KMS-11 (cell line): Measurements from ENCODE around the gene THAP9.

Source experiments
- H2AFZ ChIP-seq: fragments of 200-600 bp; sonication (generic); 2 replicates; pipeline ENCODE4 v1.6.1; 2016; ENCODE audit warnings: antibody characterized with exemption, mixed run types, low read depth
- H3K27ac ChIP-seq: fragments of 200-600 bp; sonication (generic); 2 replicates; pipeline ENCODE4 v1.6.1; 2016; ENCODE audit warnings: mild to moderate bottlenecking, mixed run types
- H3K27me3 ChIP-seq: fragments of 200-600 bp; sonication (generic); 2 replicates; pipeline ENCODE4 v1.6.1; 2017; ENCODE audit warnings: mild to moderate bottlenecking, low read depth, mixed run types, moderate library complexity; ENCODE audit not compliant: insufficient read depth
- H3K36me3 ChIP-seq: fragments of 200-600 bp; sonication (generic); 2 replicates; pipeline ENCODE4 v1.6.1; 2017; ENCODE audit warnings: mild to moderate bottlenecking, mixed run types; ENCODE audit not compliant: insufficient read depth
- H3K4me1 ChIP-seq: fragments of 200-600 bp; sonication (generic); 2 replicates; pipeline ENCODE4 v1.6.1; 2016; ENCODE audit warnings: mild to moderate bottlenecking, low read depth, mixed run types; ENCODE audit not compliant: poor library complexity, severe bottlenecking
- H3K4me2 ChIP-seq: fragments of 200-600 bp; sonication (generic); 2 replicates; pipeline ENCODE4 v1.7.0; 2016; ENCODE audit warnings: mild to moderate bottlenecking, mixed run types
- H3K4me3 ChIP-seq: fragments of 200-600 bp; sonication (generic); IDR thresholded peaks from 2 replicates; pipeline ENCODE4 v1.6.1; 2017; ENCODE audit warnings: low read depth, low read length, mixed read lengths; ENCODE audit not compliant: insufficient read depth
- H3K79me2 ChIP-seq: fragments of 200-600 bp; sonication (generic); 2 replicates; pipeline ENCODE4 v1.6.1; 2016; ENCODE audit warnings: low read depth, mixed run types; ENCODE audit not compliant: insufficient read depth
- H3K9ac ChIP-seq: fragments of 200-600 bp; sonication (generic); 2 replicates; pipeline ENCODE4 v1.6.1; 2016; ENCODE audit warnings: mild to moderate bottlenecking, mixed run types
- H4K20me1 ChIP-seq: fragments of 200-600 bp; sonication (generic); 2 replicates; pipeline ENCODE4 v1.6.1; 2016; ENCODE audit warnings: mild to moderate bottlenecking, mixed run types; ENCODE audit not compliant: insufficient read depth
- CTCF ChIP-seq: fragments of 200-600 bp; sonication (generic); conservative IDR thresholded peaks from 2 replicates; pipeline ENCODE4 v1.6.1; 2017; ENCODE audit warnings: low read depth, mild to moderate bottlenecking, antibody characterized with exemption, low read length, moderate library complexity, mixed read lengths

THAP9 gene

DNA sequence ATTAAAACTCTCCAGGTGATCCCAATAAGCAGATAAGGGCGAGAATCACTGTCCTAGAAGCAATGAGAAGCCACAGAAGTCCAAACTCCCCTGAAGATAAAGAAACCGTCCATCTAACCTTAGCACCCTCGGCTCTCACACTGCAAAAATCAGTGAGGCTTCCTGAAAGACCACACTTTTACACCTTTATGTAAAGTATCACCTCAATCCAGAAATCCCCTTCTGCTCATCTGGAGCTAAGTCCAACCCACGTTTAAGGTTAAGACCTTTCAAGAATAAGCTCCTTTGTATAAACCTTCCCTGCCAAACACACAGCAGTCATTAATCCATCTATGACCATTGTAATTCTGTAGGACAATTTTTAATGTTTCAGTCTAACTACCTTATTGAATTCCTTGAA lies 68.4 kb downstream of the THAP9 start:
- H3K27ac ChIP-seq = no peak overlapping the region
- H3K4me2 ChIP-seq = no peak overlapping the region
- no peaks in the 10 kb centered on the region for H3K79me2 ChIP-seq
- no peak overlapping the region for H2AFZ ChIP-seq
- H3K4me3 ChIP-seq = no peak overlapping the region
- H3K9ac ChIP-seq = no peak overlapping the region
- 0 out of 2 replicates have a peak, but pooled peaks cover 11% of the 10 kb centered on the region for H3K36me3 ChIP-seq
- TF ChIP-seq CTCF = no peak
- H4K20me1 ChIP-seq = no peaks in the 10 kb centered on the region
- no peaks in the 10 kb centered on the region for H3K4me1 ChIP-seq
- H3K27me3 ChIP-seq = no peaks in the 10 kb centered on the region

DNA sequence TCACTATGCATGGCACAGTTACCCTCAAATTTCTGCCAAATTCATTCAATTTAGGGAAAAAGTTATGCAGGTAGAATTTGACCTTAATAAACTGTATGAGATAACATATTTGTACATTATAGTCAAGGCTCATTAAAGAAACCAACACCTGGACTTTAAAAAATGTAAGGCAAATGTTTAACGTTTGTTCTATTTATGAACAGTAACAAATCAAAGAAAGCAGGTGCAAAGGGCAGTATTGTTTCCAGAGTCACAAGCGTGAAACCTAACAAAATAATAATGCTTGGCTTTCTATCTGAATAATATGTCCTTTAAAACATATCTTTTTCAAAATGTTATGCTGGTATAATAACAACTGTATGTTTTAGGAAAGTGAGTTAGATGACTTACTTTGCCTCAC lies 68.9 kb downstream of the THAP9 start:
- H3K36me3 ChIP-seq = 0 out of 2 replicates have a peak, but pooled peaks cover 11% of the 10 kb centered on the region
- no peak overlapping the region for H2AFZ ChIP-seq
- no peak overlapping the region for H3K9ac ChIP-seq
- TF ChIP-seq CTCF = no peak
- no peaks in the 10 kb centered on the region for H3K79me2 ChIP-seq
- no peaks in the 10 kb centered on the region for H3K27me3 ChIP-seq
- H3K4me2 ChIP-seq = no peak overlapping the region
- no peak overlapping the region for H3K4me3 ChIP-seq
- no peaks in the 10 kb centered on the region for H4K20me1 ChIP-seq
- no peaks in the 10 kb centered on the region for H3K4me1 ChIP-seq
- H3K27ac ChIP-seq = no peak overlapping the region
